Measurements from ENCODE around the gene AFF3.

DNA sequence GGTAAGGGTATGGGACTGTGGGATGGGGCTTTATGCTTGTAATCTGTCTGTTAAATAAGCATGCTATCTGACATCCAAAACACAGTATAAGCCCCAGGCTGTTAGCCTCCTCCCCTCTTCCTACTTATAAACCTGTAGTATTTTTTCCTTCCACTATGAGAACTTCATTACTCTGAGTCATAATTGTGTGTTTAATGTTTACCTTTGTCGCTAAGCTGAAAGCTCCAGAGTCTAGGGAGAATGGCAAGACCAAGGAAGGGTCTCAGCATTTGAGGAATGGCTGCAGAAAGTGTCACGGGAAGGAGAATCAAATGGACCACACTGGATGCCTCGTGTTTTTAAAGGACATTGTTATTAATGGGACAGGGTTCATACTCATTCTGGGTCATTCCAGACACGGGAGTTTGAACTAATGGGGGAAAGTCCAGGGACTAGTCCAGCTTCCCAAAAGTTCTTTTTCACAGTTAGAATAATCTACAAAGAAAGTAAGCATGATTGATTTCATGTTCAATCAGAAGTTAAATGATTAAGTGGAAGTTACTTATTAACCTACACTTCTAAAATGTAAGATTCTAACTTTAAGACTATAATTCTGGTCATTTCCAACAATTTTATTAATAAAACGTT lies 292.2 kb downstream of the AFF3 start:
- TF ChIP-seq KDM4A (IDR thresholded peaks at IDR 0.05; ENCODE audit: low read depth, low read length, severe bottlenecking) (no peak), RNF2 (IDR thresholded peaks at IDR 0.05; ENCODE audit: borderline replicate concordance, low read depth, low read length, missing control alignments, poor library complexity, severe bottlenecking) (no peak), SIRT6 (IDR thresholded peaks at IDR 0.05; ENCODE audit: low read length) (no peak), RFX5 (IDR thresholded peaks at IDR 0.05; ENCODE audit: borderline replicate concordance, low read depth, low read length) (no peak), CREB1 (IDR thresholded peaks at IDR 0.05) (no peak), CEBPB (IDR thresholded peaks at IDR 0.05; ENCODE audit: low read depth, low read length) (no peak), YY1 (IDR thresholded peaks at IDR 0.05; ENCODE audit: low read depth, low read length) (no peak)
- TF ChIP-seq, protein P1, sequence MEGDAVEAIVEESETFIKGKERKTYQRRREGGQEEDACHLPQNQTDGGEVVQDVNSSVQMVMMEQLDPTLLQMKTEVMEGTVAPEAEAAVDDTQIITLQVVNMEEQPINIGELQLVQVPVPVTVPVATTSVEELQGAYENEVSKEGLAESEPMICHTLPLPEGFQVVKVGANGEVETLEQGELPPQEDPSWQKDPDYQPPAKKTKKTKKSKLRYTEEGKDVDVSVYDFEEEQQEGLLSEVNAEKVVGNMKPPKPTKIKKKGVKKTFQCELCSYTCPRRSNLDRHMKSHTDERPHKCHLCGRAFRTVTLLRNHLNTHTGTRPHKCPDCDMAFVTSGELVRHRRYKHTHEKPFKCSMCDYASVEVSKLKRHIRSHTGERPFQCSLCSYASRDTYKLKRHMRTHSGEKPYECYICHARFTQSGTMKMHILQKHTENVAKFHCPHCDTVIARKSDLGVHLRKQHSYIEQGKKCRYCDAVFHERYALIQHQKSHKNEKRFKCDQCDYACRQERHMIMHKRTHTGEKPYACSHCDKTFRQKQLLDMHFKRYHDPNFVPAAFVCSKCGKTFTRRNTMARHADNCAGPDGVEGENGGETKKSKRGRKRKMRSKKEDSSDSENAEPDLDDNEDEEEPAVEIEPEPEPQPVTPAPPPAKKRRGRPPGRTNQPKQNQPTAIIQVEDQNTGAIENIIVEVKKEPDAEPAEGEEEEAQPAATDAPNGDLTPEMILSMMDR (IDR thresholded peaks at IDR 0.05; ENCODE audit: control extremely low read depth in 1 of 3, insufficient read depth in 1 of 3, low read depth in 1 of 3, low read length in 3 of 3): no peak
